GM19023 (cell line): ENCODE measurements around the gene FILIP1.

Experiments
- ATAC-seq: cut with Tn5 transposase; IDR thresholded peaks from one replicate; pipeline ENCODE4 v1.9.1; 2021; ENCODE audit warnings: mild to moderate bottlenecking, moderate library complexity; ENCODE audit not compliant: unreplicated experiment

Gene FILIP1

GRCh38 chr6:75302280-75302679, 191.3 kb downstream of the FILIP1 start:
- no peak for ATAC-seq

GRCh38 chr6:75301537-75301936, 192.1 kb downstream of the FILIP1 start:
- no peak for ATAC-seq

- ATAC-seq: no peak
These were observed 192.5 kb downstream of the FILIP1 start for GRCh38 chr6:75301088-75301487.

- ATAC-seq: no peak
These were observed 193.1 kb downstream of the FILIP1 start for GRCh38 chr6:75300531-75300855.

GRCh38 chr6:75299801-75300530, 193.6 kb downstream of the FILIP1 start:
- ATAC-seq: no peak

GRCh38 chr6:75296811-75297779, 196.5 kb downstream of the FILIP1 start:
- peak; percentile 64 for ATAC-seq

GRCh38 chr6:75292555-75292954, 201.0 kb downstream of the FILIP1 start:
- ATAC-seq: no peak

GRCh38 chr6:75291744-75292143, 201.9 kb downstream of the FILIP1 start:
- no peak for ATAC-seq

GRCh38 chr6:75291331-75291730, 202.3 kb downstream of the FILIP1 start:
- ATAC-seq: no peak

GRCh38 chr6:75290136-75290945, 203.3 kb downstream of the FILIP1 start:
- ATAC-seq: no peak

- no peak for ATAC-seq
These were observed 205.6 kb downstream of the FILIP1 start for GRCh38 chr6:75288023-75288422.

GRCh38 chr6:75287424-75287823, 206.2 kb downstream of the FILIP1 start:
- no peak for ATAC-seq

- no peak for ATAC-seq
These were observed 206.6 kb downstream of the FILIP1 start for GRCh38 chr6:75286955-75287354.

GRCh38 chr6:75285283-75285639, 208.3 kb downstream of the FILIP1 start:
- ATAC-seq: peak; percentile 3

- ATAC-seq: peak; percentile 90
These were observed 208.8 kb downstream of the FILIP1 start, which contains the start of gene TMEM30A for GRCh38 chr6:75284632-75285282. Gene TMEM30A (minus strand): TSS chr6:75284792. CDS start chr6:75284638, 154 bp downstream.

GRCh38 chr6:75283907-75284631, 209.5 kb downstream of the FILIP1 start:
- peak; percentile 24 for ATAC-seq

GRCh38 chr6:75282706-75283105, 210.9 kb downstream of the FILIP1 start:
- no peak for ATAC-seq

GRCh38 chr6:75281653-75282052, 211.9 kb downstream of the FILIP1 start:
- no peak for ATAC-seq

- ATAC-seq: no peak
These were observed 213.3 kb downstream of the FILIP1 start for GRCh38 chr6:75280131-75280855.
